Measurements from ENCODE around the gene LSAMP.

DNA sequence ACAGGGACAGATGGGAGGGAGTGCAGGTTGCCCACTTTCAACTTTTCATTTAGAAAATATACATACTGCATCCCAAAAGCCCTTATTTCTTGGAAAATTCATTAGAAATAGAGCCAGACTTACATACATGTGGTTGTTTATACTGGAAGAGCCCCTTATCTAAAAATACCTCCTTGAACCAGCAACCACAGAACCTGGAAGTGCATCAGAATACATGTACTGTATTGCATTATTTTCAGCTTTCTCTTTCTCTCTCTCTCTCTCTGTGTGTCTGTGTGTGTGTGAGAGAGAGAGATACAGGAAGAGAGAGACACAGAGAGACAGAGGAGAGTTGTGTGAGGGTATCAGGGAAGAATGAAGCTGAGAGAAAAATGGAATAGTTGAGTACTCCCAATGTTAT lies 29.5 kb upstream of the LSAMP start:
- TF ChIP-seq, protein P1, sequence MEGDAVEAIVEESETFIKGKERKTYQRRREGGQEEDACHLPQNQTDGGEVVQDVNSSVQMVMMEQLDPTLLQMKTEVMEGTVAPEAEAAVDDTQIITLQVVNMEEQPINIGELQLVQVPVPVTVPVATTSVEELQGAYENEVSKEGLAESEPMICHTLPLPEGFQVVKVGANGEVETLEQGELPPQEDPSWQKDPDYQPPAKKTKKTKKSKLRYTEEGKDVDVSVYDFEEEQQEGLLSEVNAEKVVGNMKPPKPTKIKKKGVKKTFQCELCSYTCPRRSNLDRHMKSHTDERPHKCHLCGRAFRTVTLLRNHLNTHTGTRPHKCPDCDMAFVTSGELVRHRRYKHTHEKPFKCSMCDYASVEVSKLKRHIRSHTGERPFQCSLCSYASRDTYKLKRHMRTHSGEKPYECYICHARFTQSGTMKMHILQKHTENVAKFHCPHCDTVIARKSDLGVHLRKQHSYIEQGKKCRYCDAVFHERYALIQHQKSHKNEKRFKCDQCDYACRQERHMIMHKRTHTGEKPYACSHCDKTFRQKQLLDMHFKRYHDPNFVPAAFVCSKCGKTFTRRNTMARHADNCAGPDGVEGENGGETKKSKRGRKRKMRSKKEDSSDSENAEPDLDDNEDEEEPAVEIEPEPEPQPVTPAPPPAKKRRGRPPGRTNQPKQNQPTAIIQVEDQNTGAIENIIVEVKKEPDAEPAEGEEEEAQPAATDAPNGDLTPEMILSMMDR (IDR thresholded peaks at IDR 0.05; ENCODE audit: insufficient read depth, low read length, poor library complexity, severe bottlenecking), result no peak
- TF ChIP-seq EZH2phosphoT487 (conservative IDR thresholded peaks at IDR 0.05; ENCODE audit: low read length), result no peak
